T-helper 2 cell treated with Interferon-gamma antibody and Interleukin-4, amounts not matched to agents 5 μg/mL and 100 μg/mL, for 36 hours (primary cell): ENCODE data around the gene ADGRV1.

ENCODE experiments used
- DNase-seq: peaks from one replicate; pipeline ENCODE4 v3.0.0; 2021; ENCODE audit warnings: low spot score
- H3K27ac Mint-ChIP-seq: one replicate; pipeline ENCODE4 v1.8.0; 2021; ENCODE audit warnings: mild to moderate bottlenecking, mixed read lengths
- H3K27me3 Mint-ChIP-seq: one replicate; pipeline ENCODE4 v1.8.0; 2021; ENCODE audit warnings: low read depth, mixed read lengths
- H3K36me3 Mint-ChIP-seq: one replicate; pipeline ENCODE4 v1.8.0; 2021; ENCODE audit warnings: low read depth, mixed read lengths
- H3K4me1 Mint-ChIP-seq: one replicate; pipeline ENCODE4 v1.8.0; 2021; ENCODE audit warnings: low read depth, mixed read lengths
- H3K4me3 Mint-ChIP-seq: one replicate; pipeline ENCODE4 v1.8.0; 2022; ENCODE audit warnings: mild to moderate bottlenecking, moderate library complexity, mixed read lengths
- H3K9me3 Mint-ChIP-seq: one replicate; pipeline ENCODE4 v1.8.0; 2021; ENCODE audit warnings: mixed read lengths

Gene ADGRV1

GRCh38 chr5:90885180-90885868 is 326.7 kb downstream of the ADGRV1 start:
- Mint-ChIP-seq H3K4me3 (no peak overlapping the region), H3K27me3 (peaks cover 22% of the 10 kb centered on the region), H3K36me3 (no peaks in the 10 kb centered on the region), H3K4me1 (no peaks in the 10 kb centered on the region), H3K9me3 (no peaks in the 10 kb centered on the region), H3K27ac (no peak overlapping the region)
- no peak for DNase-seq

GRCh38 chr5:90886381-90886780 is 327.8 kb downstream of the ADGRV1 start:
- Mint-ChIP-seq H3K4me3 (no peak overlapping the region), H3K9me3 (no peaks in the 10 kb centered on the region), H3K27me3 (peaks cover 20% of the 10 kb centered on the region), H3K4me1 (no peaks in the 10 kb centered on the region), H3K27ac (no peak overlapping the region), H3K36me3 (no peaks in the 10 kb centered on the region)
- DNase-seq: no peak

GRCh38 chr5:90888511-90889324 is 330.1 kb downstream of the ADGRV1 start:
- no peaks in the 10 kb centered on the region for H3K36me3 Mint-ChIP-seq
- no peak overlapping the region for H3K27ac Mint-ChIP-seq
- no peaks in the 10 kb centered on the region for H3K4me1 Mint-ChIP-seq
- H3K9me3 Mint-ChIP-seq: no peaks in the 10 kb centered on the region
- no peak overlapping the region for H3K4me3 Mint-ChIP-seq
- DNase-seq: no peak
- H3K27me3 Mint-ChIP-seq: peaks cover 14% of the 10 kb centered on the region

- Mint-ChIP-seq H3K4me3 (no peak overlapping the region), H3K9me3 (no peaks in the 10 kb centered on the region), H3K4me1 (no peaks in the 10 kb centered on the region), H3K27me3 (peaks cover 9% of the 10 kb centered on the region), H3K36me3 (no peaks in the 10 kb centered on the region), H3K27ac (no peak overlapping the region)
- no peak for DNase-seq
Observed at GRCh38 chr5:90889325-90889600, 330.7 kb downstream of the ADGRV1 start.

GRCh38 chr5:90890180-90890579 is 331.6 kb downstream of the ADGRV1 start:
- H3K9me3 Mint-ChIP-seq: no peaks in the 10 kb centered on the region
- no peaks in the 10 kb centered on the region for H3K4me1 Mint-ChIP-seq
- no peaks in the 10 kb centered on the region for H3K36me3 Mint-ChIP-seq
- no peak overlapping the region for H3K4me3 Mint-ChIP-seq
- DNase-seq: no peak
- no peak overlapping the region for H3K27ac Mint-ChIP-seq
- peaks cover 9% of the 10 kb centered on the region for H3K27me3 Mint-ChIP-seq

- no peaks in the 10 kb centered on the region for H3K4me1 Mint-ChIP-seq
- H3K27ac Mint-ChIP-seq: no peak overlapping the region
- DNase-seq: no peak
- H3K36me3 Mint-ChIP-seq: no peaks in the 10 kb centered on the region
- no peaks in the 10 kb centered on the region for H3K9me3 Mint-ChIP-seq
- H3K4me3 Mint-ChIP-seq: no peak overlapping the region
- peaks cover 5% of the 10 kb centered on the region for H3K27me3 Mint-ChIP-seq
Observed at GRCh38 chr5:90894866-90895420, 336.3 kb downstream of the ADGRV1 start.

- Mint-ChIP-seq H3K27ac (no peak overlapping the region), H3K4me1 (no peaks in the 10 kb centered on the region), H3K9me3 (no peaks in the 10 kb centered on the region), H3K27me3 (peaks cover 5% of the 10 kb centered on the region), H3K4me3 (no peak overlapping the region), H3K36me3 (no peaks in the 10 kb centered on the region)
- DNase-seq: no peak
Observed at GRCh38 chr5:90897618-90898017, 339.0 kb downstream of the ADGRV1 start.

- Mint-ChIP-seq H3K27me3 (peaks cover 5% of the 10 kb centered on the region), H3K4me3 (no peak overlapping the region), H3K36me3 (no peaks in the 10 kb centered on the region), H3K27ac (no peak overlapping the region), H3K4me1 (no peaks in the 10 kb centered on the region), H3K9me3 (no peaks in the 10 kb centered on the region)
- DNase-seq: no peak
Observed at GRCh38 chr5:90898326-90899013, 339.9 kb downstream of the ADGRV1 start.

GRCh38 chr5:90899014-90899604 is 340.5 kb downstream of the ADGRV1 start:
- no peak for DNase-seq
- Mint-ChIP-seq H3K4me3 (no peak overlapping the region), H3K27me3 (peaks cover 4% of the 10 kb centered on the region), H3K36me3 (no peaks in the 10 kb centered on the region), H3K9me3 (no peaks in the 10 kb centered on the region), H3K27ac (no peak overlapping the region), H3K4me1 (no peaks in the 10 kb centered on the region)

- Mint-ChIP-seq H3K27me3 (peaks cover 14% of the 10 kb centered on the region), H3K9me3 (no peaks in the 10 kb centered on the region), H3K27ac (no peak overlapping the region), H3K4me3 (no peak overlapping the region), H3K36me3 (no peaks in the 10 kb centered on the region), H3K4me1 (no peaks in the 10 kb centered on the region)
- DNase-seq: no peak
Observed at GRCh38 chr5:90901261-90901660, 342.7 kb downstream of the ADGRV1 start.

GRCh38 chr5:90902170-90902569 is 343.6 kb downstream of the ADGRV1 start:
- Mint-ChIP-seq H3K36me3 (no peaks in the 10 kb centered on the region), H3K4me1 (no peaks in the 10 kb centered on the region), H3K4me3 (no peak overlapping the region), H3K9me3 (no peaks in the 10 kb centered on the region), H3K27ac (no peak overlapping the region), H3K27me3 (peaks cover 15% of the 10 kb centered on the region)
- no peak for DNase-seq

- no peak for DNase-seq
- no peaks in the 10 kb centered on the region for H3K4me1 Mint-ChIP-seq
- peaks cover 17% of the 10 kb centered on the region for H3K27me3 Mint-ChIP-seq
- no peak overlapping the region for H3K4me3 Mint-ChIP-seq
- no peaks in the 10 kb centered on the region for H3K9me3 Mint-ChIP-seq
- H3K27ac Mint-ChIP-seq: no peak overlapping the region
- no peaks in the 10 kb centered on the region for H3K36me3 Mint-ChIP-seq
Observed at GRCh38 chr5:90902651-90903386, 344.2 kb downstream of the ADGRV1 start.

GRCh38 chr5:90909101-90909503 is 350.5 kb downstream of the ADGRV1 start:
- H3K27ac Mint-ChIP-seq: no peak overlapping the region
- H3K27me3 Mint-ChIP-seq: peaks cover 16% of the 10 kb centered on the region
- peaks cover 2% of the 10 kb centered on the region for H3K4me1 Mint-ChIP-seq
- H3K4me3 Mint-ChIP-seq: no peak overlapping the region
- H3K9me3 Mint-ChIP-seq: no peaks in the 10 kb centered on the region
- no peaks in the 10 kb centered on the region for H3K36me3 Mint-ChIP-seq
- DNase-seq: no peak
